Lower leg skin (tissue), 3 donors: Measurements from ENCODE around the gene PPP2R5E.

Source experiments
- CTCF ChIP-seq, 3 donors: fragments of 450-650 bp; IDR thresholded peaks; one replicate each; pipeline ENCODE4 v1.5.1; 2016; ENCODE audit warnings: antibody characterized with exemption in 3 of 3, mild to moderate bottlenecking in 3 of 3, moderate library complexity in 2 of 3
- POLR2A ChIP-seq, 2 donors: fragments of 450-650 bp; IDR thresholded peaks; one replicate each; pipeline ENCODE4 v1.6.1; 2016 to 2017; ENCODE audit warnings: antibody characterized with exemption in 2 of 2, mild to moderate bottlenecking in 1 of 2, moderate library complexity in 1 of 2

GRCh38 chr14:63448841-63449240, 94.3 kb downstream of the PPP2R5E start:
- no peak for TF ChIP-seq CTCF (IDR thresholded peaks at IDR 0.05)
- TF ChIP-seq POLR2A (IDR thresholded peaks at IDR 0.05), result no peak
